HT1080 (cell line): ENCODE data around the gene CBLC. TPM values are rescaled to one million over a fixed set of nuclear protein-coding genes. Genes with fewer than 3 reads are reported as not detected.

ENCODE experiments used
- DNase-seq: peaks from one replicate; pipeline ENCODE4 v3.0.0-alpha.2; 2015; ENCODE audit warnings: low read depth
- total RNA-seq: library from RNA; depleted of rRNA; stranded (reverse); fragments of >200 nt; shearing (Covaris generic); gene quantifications from 2 replicates; pipeline ENCODE4 v1.2.3, GENCODE V29; 2014

The CBLC gene
- total RNA-seq, 1 experiment from 2014 or later: not detected

DNA sequence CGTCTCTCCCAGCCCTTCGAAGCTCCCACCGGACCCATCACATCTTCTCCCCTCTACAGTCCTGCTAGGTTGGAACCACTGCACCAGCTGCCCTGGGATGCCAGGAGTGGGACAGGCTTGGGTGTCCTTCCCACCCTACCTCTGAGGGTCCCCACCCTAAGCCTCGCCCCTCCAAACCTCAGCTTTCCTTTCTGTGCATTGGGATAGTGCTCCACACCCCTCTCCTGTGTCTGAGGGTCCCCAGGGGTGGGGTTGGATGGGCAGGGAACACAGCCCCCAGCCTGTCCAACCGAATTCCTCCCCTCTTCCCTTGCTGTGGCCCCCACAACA is 31.1 kb upstream of the CBLC start:
- DNase-seq: no peak

DNA sequence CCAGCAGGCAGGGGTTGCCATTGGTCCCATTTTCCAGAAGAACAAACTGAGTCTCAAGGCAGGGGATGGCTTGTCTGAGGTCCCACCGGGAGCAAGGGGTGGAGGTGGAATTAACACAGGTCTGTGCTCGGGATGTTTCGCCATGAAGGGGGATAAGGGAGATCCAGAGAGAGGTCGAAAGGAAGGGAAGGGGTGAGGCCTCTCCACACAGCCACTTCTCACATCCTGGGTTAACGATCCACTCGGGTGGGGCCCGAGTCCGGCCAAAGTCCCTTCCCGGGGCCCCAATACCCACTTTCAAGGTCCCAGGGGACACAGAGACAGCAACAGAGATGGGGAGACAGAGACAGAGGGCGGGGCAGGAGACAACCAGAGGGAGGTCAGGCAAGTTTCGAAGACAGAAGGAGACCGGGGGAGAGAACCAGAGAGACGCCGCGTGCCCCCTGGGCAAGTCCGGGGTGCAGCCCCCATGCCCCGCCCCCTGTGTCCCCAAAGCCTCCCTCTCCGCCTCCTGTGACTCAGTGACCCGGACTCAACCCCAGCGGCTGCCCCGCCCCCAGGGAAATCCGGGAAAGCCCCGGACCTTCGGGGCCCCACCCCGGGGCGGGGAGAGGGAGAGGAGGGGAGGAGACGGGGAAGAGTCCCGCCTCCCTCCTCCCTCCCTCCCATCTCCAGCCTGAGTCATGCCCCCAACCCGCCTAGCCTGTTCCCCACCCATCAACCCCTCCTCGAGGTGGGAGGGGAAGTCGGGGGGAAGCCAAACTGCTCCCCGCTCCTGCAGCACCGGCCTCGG is 30.5 kb upstream of the CBLC start:
- peak; percentile 91 for DNase-seq

DNA sequence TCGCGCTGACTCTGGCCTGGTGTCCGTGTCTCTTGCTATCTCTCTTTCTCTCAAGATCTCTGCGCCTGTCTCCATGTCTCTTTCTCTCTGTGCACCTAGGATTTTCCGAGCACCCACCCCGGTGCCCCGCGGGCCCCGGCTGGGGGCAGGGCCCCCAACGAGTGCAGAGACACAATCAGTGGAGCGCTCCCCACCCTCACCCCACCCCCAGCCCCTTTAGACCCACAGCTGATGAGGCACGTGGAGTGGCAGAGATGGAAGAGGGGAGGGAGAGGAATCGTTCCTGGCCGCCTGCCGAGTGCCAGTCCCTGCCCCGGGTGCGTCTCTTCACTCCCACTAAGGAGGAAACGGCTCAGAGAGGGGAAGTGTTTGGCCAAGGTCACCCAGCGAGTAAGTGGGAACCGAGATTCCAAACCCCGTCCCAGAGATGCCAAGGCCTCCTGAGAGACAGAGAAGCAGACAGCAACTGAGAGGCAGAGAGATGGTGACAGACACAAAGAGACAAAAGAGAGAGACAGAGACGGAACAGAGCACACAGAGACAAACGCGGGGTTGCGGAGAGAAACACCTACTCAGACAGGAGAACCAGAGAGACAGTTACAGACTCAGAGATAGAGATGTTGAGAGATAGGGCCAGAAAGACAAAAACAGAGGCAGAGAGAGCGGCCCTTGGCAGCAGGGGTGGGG is 29.8 kb upstream of the CBLC start:
- peak; percentile 77 for DNase-seq

GRCh38 chr19:44748426-44749254 is 29.1 kb upstream of the CBLC start, which contains the start of gene BCL3:
TSS of gene BCL3 (plus strand) at chr19:44748708. CDS start at chr19:44748791, 83 bp downstream.
- no peak for DNase-seq

DNA sequence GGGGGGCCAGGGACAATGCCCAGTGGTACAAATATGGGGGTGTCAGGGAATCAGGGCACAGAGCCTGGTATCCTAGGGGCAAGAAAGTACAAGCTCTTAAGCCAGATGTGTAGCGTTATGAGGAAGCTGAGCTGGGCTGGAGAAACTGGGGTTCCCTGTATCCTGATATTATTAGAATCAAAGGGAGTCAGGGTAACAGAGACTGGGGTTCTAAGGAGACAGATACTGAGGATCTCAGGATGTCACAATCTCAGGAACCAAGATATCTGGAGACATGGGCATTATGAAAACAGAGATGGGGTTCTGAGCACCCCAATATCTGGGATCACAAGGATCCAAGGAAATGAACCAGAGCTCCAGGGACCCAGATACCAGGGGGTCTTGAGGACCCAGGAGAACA is 28.4 kb upstream of the CBLC start:
- no peak for DNase-seq

- no peak for DNase-seq
These were observed 27.7 kb upstream of the CBLC start for GRCh38 chr19:44749994-44750393.

GRCh38 chr19:44752123-44752815 is 25.4 kb upstream of the CBLC start:
- no peak for DNase-seq

DNA sequence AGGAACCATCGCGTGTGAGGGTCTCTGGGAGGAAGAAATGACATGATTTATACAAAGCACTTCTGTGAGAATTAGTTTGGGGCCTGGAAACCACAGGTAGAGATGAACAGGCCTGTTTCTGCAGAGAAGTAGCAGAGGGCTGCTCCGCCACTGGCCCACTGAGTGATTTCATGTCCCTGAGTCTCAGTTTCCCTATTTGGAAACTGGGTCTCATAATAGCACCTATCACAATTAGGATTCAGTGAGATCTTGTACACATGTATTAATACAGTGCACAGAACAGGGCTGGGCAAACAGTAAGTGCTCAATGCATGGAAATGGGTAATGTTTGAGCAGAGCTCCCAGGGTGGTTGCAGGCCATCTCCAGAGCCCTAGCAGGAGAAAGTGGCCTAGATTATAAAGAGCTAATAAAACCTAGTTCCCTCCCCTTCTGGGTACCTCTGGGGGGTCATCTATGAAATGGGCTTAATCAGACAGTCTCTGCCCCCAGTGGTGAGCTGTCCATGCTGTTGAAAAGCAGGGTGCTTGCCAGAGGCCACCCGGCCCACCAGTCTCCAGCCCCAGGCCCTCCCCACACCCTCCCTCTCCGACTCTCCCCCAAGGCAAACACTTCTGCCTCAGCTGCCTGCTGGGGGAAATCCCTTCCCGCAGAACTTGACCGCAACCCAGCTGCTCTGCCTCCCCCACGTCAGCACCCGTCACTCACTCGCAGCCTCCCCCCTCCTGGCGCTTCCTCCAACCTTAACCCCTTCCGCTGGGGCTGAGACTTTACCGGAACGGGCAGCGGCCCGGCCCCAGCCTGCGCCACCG is 24.7 kb upstream of the CBLC start:
- DNase-seq: peak; percentile 96

DNA sequence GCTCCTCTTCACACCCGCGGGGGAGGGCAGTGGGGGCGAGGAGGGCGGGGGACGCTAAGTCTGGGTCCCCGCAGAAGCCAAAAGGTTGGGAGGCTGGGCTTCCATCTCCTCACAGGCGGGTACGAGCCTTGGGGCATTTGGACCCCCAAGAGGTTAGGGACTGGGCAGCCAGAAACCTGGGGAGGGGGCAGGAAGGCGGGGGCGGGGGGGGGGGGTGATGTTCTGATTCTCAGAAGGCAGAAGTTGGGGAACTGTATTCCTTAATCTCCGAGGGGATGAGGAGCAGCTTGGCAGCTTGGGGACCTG is 24.1 kb upstream of the CBLC start:
- DNase-seq: no peak

DNA sequence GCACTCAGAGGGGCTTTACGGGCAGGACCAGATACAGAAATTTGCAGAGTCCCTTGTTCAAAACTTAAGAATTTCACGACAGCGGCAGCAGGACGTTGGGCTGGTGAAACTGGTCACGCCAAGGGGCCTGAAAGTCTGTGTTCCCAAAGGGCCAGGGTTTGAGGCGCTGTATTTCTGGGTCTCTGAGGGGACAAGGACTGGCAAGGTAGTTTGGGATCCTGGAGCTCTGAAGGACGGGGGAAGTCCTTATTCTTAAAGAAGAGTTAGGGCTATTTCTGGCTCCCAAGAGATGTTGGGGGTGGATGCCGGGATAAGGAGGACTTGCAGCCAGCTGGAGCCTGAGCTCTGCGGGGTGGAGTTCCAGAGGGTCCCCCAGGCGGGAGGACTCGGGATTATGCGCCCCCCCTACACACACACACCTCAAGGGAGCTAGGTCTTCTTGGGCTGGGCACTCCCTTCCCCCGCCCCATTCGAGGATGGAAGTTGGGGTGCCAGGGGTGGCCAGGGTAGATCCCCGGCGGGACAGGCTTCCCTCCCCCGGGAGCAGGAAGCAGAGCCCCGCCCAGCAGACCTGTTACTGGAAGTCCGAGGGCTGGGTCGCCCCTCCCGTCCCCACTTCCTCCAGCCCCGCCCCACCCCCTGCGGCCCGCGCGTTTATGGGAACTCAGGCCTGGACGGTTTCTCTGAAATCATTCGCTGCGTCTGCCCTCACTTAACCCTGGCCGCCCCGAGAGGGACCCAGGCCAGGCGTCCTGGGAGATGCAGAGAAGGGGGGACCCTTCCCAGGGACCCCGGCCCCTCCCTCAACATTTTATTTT is 23.5 kb upstream of the CBLC start:
- DNase-seq: peak; percentile 67

DNA sequence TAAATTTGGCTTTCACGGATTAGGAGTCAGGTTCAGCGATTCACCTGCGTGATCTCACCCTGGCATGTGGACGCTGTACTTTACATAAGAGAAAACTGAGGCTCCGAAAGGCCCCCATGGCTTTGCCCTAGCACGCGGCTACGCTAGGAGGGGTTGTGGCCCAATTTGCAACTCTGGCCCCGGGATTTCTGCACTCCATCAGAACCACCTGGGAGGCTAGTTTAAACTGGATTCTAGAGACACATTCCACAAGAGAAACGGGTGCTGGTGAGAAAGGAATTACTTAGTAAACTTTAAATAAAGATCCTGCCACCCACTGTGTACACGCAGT is 23.0 kb upstream of the CBLC start:
- DNase-seq: no peak

DNA sequence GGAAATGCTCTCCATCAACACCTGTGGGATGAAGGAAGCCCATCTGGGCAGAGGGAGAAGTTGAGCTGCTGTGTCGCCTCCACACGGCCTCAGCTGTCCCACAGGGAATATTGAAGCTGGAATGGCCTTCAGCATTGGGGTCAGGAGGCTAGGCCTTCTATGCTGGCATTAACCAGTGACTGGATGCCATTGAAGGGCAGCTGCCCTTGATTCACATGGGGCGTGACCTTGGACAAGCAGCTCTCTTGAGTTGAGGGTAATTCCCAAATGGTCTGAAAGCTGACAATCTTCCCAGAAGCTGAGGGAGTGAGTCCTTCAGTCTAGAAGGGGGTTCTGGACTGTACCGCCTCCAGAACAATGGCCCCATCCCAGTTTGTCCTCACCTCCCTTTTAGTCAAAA is 22.5 kb upstream of the CBLC start:
- no peak for DNase-seq

DNA sequence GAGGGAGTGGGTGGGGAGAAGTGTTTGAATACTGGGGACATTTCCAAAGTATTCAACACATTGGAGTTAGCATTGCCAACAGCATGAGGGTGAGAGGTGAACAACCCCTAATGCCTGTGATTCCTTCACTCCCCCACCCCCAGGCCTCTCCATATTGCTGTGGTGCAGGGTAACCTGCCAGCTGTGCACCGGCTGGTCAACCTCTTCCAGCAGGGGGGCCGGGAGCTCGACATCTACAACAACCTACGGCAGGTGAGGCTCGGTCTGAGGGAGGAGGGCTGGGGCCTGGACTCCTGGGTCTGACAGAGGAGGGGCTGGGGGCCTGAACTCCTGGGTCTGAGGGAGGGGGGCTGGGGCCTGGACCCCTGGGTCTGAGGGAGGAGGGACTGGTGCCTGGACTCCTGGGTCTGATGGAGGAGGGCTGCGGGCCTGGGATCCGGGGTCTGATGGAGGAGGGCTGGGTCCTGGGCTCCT is 21.6 kb upstream of the CBLC start:
- DNase-seq: no peak

DNA sequence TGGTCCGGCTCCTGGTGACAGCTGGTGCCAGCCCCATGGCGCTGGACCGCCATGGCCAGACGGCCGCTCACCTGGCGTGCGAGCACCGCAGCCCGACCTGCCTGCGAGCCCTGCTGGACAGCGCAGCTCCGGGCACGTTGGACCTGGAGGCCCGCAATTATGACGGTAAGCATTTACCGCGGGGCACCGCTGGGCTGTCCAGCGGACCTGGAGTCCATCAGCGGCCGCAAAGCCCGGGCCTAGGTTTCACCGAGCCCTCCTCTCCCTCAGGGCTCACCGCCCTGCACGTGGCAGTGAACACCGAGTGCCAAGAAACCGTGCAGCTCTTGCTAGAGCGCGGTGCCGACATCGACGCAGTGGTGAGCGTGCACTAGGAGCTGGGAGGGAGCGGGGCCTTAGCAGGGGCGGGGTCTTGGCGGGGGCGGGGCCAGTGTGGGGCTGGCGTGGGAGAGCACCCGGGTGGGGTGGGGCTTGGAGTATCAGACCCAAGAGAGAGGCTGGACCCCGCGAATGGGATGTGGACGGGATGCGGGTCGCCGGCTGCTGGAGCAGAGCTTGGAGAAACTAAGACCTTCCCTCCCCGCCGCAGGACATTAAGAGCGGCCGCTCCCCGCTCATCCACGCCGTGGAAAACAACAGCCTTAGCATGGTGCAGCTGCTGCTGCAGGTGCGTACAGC is 20.5 kb upstream of the CBLC start:
- no peak for DNase-seq

- no peak for DNase-seq
These were observed 19.8 kb upstream of the CBLC start for GRCh38 chr19:44757735-44758505.

GRCh38 chr19:44758596-44758995 is 19.1 kb upstream of the CBLC start:
- DNase-seq: no peak

- DNase-seq: no peak
These were observed 18.4 kb upstream of the CBLC start for GRCh38 chr19:44759083-44759804.

DNA sequence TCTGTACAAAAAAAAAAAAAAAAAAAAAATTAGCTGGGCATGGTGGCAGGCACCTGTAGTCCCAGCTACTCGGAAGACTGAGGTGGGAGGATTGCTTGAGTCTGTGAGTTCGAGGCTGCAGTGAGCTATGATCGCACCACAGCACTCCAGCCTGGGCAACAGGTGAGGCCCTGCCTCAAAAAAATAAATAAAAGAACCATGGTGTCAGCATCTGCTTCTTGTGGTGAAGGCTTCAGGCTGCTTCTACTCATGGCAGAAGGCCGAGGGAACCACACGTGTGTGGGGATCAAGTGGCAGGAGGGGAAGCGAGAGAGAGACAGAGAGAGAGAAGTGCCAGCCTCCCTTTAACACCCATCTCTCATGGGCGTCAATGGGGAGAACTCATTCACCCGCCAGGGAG is 15.7 kb upstream of the CBLC start:
- no peak for DNase-seq
